A549 (cell line): ENCODE results near the gene GUCY2D.

Experiments
- MAFK ChIP-seq: fragments of 450-650 bp; IDR thresholded peaks from 2 replicates; pipeline ENCODE4 v1.6.1; 2014; ENCODE audit not compliant: partially characterized antibody
- MAZ ChIP-seq: fragments of 150-350 bp; IDR thresholded peaks from 2 replicates; pipeline ENCODE4 v1.6.1; 2014; ENCODE audit warnings: antibody characterized with exemption, low read depth, low read length, borderline replicate concordance
- POLR2A ChIP-seq: IDR thresholded peaks from 2 replicates; pipeline ENCODE4 v1.6.1; 2012; ENCODE audit warnings: mild to moderate bottlenecking, low read length
- RCOR1 ChIP-seq: fragments of 150-350 bp; IDR thresholded peaks from 2 replicates; pipeline ENCODE4 v1.6.1; 2014; ENCODE audit warnings: antibody characterized with exemption, low read length, low read depth
- RFX5 ChIP-seq: fragments of 450-650 bp; IDR thresholded peaks from 2 replicates; pipeline ENCODE4 v1.7.1; 2014; ENCODE audit warnings: antibody characterized with exemption, mild to moderate bottlenecking, moderate library complexity
- ZFP36 ChIP-seq: fragments of 450-650 bp; IDR thresholded peaks from 2 replicates; pipeline ENCODE4 v1.6.1; 2014; ENCODE audit warnings: borderline replicate concordance; ENCODE audit not compliant: partially characterized antibody
- TF ChIP-seq, protein P1 (sequence below): fragments of >200 bp; sonication (Bioruptor Twin); formaldehyde crosslinking; IDR thresholded peaks from 3 replicates; pipeline ENCODE4 v1.5.1; 2016
- TF ChIP-seq, protein P2 (sequence below): IDR thresholded peaks from 2 replicates; pipeline ENCODE4 v1.6.1; 2012
- TF ChIP-seq, protein P3 (sequence below): fragments of 150-350 bp; IDR thresholded peaks from 2 replicates; pipeline ENCODE4 v1.6.1; 2014; ENCODE audit warnings: low read depth, mild to moderate bottlenecking, low read length
- TF ChIP-seq, protein P4 (sequence below): fragments of 450-650 bp; IDR thresholded peaks from 2 replicates; pipeline ENCODE4 v1.6.1; 2014; ENCODE audit warnings: antibody characterized with exemption
- TF ChIP-seq, protein P5 (sequence below): fragments of >200 bp; sonication (Bioruptor Twin); formaldehyde crosslinking; IDR thresholded peaks from 2 replicates; pipeline ENCODE4 v1.6.1; 2016
- TF ChIP-seq, protein P6 (sequence below): fragments of 200-600 bp; sonication (generic); IDR thresholded peaks from 2 replicates; pipeline ENCODE4 v1.6.1; 2016; ENCODE audit warnings: antibody characterized with exemption, mild to moderate bottlenecking, moderate library complexity

DNA sequence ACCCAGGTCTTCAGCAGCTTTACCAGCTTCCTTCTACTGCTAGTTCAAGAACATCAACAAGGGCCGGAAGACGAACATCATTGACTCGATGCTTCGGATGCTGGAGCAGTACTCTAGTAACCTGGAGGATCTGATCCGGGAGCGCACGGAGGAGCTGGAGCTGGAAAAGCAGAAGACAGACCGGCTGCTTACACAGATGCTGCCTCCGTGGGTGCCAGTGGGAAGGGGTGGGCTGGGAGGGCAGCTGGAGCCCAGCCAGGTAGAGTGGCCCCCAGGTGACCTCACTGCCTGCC is 12.1 kb downstream of the GUCY2D start:
- TF ChIP-seq, protein P1, sequence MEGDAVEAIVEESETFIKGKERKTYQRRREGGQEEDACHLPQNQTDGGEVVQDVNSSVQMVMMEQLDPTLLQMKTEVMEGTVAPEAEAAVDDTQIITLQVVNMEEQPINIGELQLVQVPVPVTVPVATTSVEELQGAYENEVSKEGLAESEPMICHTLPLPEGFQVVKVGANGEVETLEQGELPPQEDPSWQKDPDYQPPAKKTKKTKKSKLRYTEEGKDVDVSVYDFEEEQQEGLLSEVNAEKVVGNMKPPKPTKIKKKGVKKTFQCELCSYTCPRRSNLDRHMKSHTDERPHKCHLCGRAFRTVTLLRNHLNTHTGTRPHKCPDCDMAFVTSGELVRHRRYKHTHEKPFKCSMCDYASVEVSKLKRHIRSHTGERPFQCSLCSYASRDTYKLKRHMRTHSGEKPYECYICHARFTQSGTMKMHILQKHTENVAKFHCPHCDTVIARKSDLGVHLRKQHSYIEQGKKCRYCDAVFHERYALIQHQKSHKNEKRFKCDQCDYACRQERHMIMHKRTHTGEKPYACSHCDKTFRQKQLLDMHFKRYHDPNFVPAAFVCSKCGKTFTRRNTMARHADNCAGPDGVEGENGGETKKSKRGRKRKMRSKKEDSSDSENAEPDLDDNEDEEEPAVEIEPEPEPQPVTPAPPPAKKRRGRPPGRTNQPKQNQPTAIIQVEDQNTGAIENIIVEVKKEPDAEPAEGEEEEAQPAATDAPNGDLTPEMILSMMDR: no peak
- TF ChIP-seq, protein P2, sequence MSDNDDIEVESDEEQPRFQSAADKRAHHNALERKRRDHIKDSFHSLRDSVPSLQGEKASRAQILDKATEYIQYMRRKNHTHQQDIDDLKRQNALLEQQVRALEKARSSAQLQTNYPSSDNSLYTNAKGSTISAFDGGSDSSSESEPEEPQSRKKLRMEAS: no peak
- TF ChIP-seq ZFP36 (no peak), MAFK (no peak), RFX5 (no peak), POLR2A (no peak), RCOR1 (no peak), MAZ (no peak)
- TF ChIP-seq, protein P3, sequence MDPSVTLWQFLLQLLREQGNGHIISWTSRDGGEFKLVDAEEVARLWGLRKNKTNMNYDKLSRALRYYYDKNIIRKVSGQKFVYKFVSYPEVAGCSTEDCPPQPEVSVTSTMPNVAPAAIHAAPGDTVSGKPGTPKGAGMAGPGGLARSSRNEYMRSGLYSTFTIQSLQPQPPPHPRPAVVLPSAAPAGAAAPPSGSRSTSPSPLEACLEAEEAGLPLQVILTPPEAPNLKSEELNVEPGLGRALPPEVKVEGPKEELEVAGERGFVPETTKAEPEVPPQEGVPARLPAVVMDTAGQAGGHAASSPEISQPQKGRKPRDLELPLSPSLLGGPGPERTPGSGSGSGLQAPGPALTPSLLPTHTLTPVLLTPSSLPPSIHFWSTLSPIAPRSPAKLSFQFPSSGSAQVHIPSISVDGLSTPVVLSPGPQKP: no peak
- TF ChIP-seq, protein P4, sequence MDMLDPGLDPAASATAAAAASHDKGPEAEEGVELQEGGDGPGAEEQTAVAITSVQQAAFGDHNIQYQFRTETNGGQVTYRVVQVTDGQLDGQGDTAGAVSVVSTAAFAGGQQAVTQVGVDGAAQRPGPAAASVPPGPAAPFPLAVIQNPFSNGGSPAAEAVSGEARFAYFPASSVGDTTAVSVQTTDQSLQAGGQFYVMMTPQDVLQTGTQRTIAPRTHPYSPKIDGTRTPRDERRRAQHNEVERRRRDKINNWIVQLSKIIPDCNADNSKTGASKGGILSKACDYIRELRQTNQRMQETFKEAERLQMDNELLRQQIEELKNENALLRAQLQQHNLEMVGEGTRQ: no peak
- TF ChIP-seq, protein P5, sequence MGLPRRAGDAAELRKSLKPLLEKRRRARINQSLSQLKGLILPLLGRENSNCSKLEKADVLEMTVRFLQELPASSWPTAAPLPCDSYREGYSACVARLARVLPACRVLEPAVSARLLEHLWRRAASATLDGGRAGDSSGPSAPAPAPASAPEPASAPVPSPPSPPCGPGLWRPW: no peak
- TF ChIP-seq, protein P6, sequence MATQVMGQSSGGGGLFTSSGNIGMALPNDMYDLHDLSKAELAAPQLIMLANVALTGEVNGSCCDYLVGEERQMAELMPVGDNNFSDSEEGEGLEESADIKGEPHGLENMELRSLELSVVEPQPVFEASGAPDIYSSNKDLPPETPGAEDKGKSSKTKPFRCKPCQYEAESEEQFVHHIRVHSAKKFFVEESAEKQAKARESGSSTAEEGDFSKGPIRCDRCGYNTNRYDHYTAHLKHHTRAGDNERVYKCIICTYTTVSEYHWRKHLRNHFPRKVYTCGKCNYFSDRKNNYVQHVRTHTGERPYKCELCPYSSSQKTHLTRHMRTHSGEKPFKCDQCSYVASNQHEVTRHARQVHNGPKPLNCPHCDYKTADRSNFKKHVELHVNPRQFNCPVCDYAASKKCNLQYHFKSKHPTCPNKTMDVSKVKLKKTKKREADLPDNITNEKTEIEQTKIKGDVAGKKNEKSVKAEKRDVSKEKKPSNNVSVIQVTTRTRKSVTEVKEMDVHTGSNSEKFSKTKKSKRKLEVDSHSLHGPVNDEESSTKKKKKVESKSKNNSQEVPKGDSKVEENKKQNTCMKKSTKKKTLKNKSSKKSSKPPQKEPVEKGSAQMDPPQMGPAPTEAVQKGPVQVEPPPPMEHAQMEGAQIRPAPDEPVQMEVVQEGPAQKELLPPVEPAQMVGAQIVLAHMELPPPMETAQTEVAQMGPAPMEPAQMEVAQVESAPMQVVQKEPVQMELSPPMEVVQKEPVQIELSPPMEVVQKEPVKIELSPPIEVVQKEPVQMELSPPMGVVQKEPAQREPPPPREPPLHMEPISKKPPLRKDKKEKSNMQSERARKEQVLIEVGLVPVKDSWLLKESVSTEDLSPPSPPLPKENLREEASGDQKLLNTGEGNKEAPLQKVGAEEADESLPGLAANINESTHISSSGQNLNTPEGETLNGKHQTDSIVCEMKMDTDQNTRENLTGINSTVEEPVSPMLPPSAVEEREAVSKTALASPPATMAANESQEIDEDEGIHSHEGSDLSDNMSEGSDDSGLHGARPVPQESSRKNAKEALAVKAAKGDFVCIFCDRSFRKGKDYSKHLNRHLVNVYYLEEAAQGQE: no peak
